ENCODE measurements around the gene RSPO3.

The RSPO3 gene

GRCh38 chr6:127120023-127120786 lies 1.7 kb downstream of the RSPO3 start:
- H3K4me3 ChIP-seq (ENCODE audit: low read depth, low read length) = peak overlapping the region; percentile 51
- no peak for TF ChIP-seq CTCF (IDR thresholded peaks at IDR 0.05; ENCODE audit: low read depth, low read length)

GRCh38 chr6:127120787-127121636 lies 2.5 kb downstream of the RSPO3 start:
- H3K4me3 ChIP-seq (ENCODE audit: low read depth, low read length) = no peak overlapping the region
- TF ChIP-seq CTCF (IDR thresholded peaks at IDR 0.05; ENCODE audit: low read depth, low read length) = peak; percentile 69

GRCh38 chr6:127121637-127121960 lies 3.1 kb downstream of the RSPO3 start:
- no peak overlapping the region for H3K4me3 ChIP-seq (ENCODE audit: low read depth, low read length)

GRCh38 chr6:127124172-127124571 lies 5.7 kb downstream of the RSPO3 start:
- no peak overlapping the region for H3K4me3 ChIP-seq (ENCODE audit: low read depth, low read length)
- no peak for TF ChIP-seq CTCF (IDR thresholded peaks at IDR 0.05; ENCODE audit: low read depth, low read length)

More at GRCh38 chr6:127121637-127121960, 3.1 kb downstream of the RSPO3 start:
- TF ChIP-seq CTCF (IDR thresholded peaks at IDR 0.05; ENCODE audit: low read depth, low read length) = no peak

GRCh38 chr6:127124680-127125079 lies 6.2 kb downstream of the RSPO3 start:
- no peak overlapping the region for H3K4me3 ChIP-seq (ENCODE audit: low read depth, low read length)

GRCh38 chr6:127128066-127128465 lies 9.6 kb downstream of the RSPO3 start:
- no peak for TF ChIP-seq CTCF (IDR thresholded peaks at IDR 0.05; ENCODE audit: low read depth, low read length)
- no peak overlapping the region for H3K4me3 ChIP-seq (ENCODE audit: low read depth, low read length)

More at GRCh38 chr6:127124680-127125079, 6.2 kb downstream of the RSPO3 start:
- no peak for TF ChIP-seq CTCF (IDR thresholded peaks at IDR 0.05; ENCODE audit: low read depth, low read length)

- no peak for TF ChIP-seq CTCF (IDR thresholded peaks at IDR 0.05; ENCODE audit: low read depth, low read length)
- H3K4me3 ChIP-seq (ENCODE audit: low read depth, low read length) = no peak overlapping the region
Measured at GRCh38 chr6:127129251-127129650, 10.8 kb downstream of the RSPO3 start.

Measured in WI38 (cell line).